SK-N-MC (cell line): ENCODE measurements around the gene TMEM170A.

Experiments
- DNase-seq: peaks from one replicate; pipeline ENCODE4 v3.0.0-alpha.2; 2011; ENCODE audit warnings: low read depth, low spot score
- H3K27ac ChIP-seq: fragments of 200-600 bp; sonication (generic); 2 replicates; pipeline ENCODE4 v1.5.1; 2016; ENCODE audit warnings: mixed run types
- H3K36me3 ChIP-seq: fragments of 200-600 bp; sonication (generic); 2 replicates; pipeline ENCODE4 v1.6.1; 2017; ENCODE audit warnings: antibody characterized with exemption, low read length, mixed read lengths; ENCODE audit not compliant: insufficient read depth
- H3K4me3 ChIP-seq: fragments of 200-600 bp; sonication (generic); 2 replicates; pipeline ENCODE4 v1.5.1; 2016
- H3K9ac ChIP-seq: fragments of 200-600 bp; sonication (generic); 2 replicates; pipeline ENCODE4 v1.8.0; 2017; ENCODE audit warnings: mixed run types, mixed read lengths; ENCODE audit not compliant: insufficient read length
- H3K9me3 ChIP-seq: fragments of 200-600 bp; sonication (generic); 2 replicates; pipeline ENCODE4 v1.6.1; 2017; ENCODE audit warnings: low read depth, mild to moderate bottlenecking, antibody characterized with exemption, low read length, moderate library complexity, mixed read lengths
- EZH2 ChIP-seq: fragments of 200-600 bp; sonication (generic); IDR thresholded peaks from one replicate; pipeline ENCODE4 v1.6.1; 2017; ENCODE audit warnings: antibody characterized with exemption
- FOXP2 ChIP-seq: optimal IDR thresholded peaks from 2 replicates; pipeline ENCODE3; 2011; ENCODE audit warnings: mild to moderate bottlenecking, moderate library complexity; ENCODE audit not compliant: insufficient read depth; ENCODE audit errors: extremely low read length, control extremely low read depth
- POLR2AphosphoS5 ChIP-seq: IDR thresholded peaks from 2 replicates; pipeline ENCODE4 v1.6.1; 2012; ENCODE audit warnings: mild to moderate bottlenecking, low read depth, low read length, borderline replicate concordance

TMEM170A gene

GRCh38 chr16:75423723-75424104, 40.8 kb downstream of the TMEM170A start:
- TF ChIP-seq EZH2 (no peak), POLR2AphosphoS5 (no peak), FOXP2 (no peak)
- no peaks in the 10 kb centered on the region for H3K9me3 ChIP-seq
- H3K4me3 ChIP-seq: no peak overlapping the region
- no peak overlapping the region for H3K27ac ChIP-seq
- DNase-seq: no peak
- H3K9ac ChIP-seq: no peak overlapping the region
- H3K36me3 ChIP-seq: no peaks in the 10 kb centered on the region; the same call in 1 of the 2 replicates

DNA sequence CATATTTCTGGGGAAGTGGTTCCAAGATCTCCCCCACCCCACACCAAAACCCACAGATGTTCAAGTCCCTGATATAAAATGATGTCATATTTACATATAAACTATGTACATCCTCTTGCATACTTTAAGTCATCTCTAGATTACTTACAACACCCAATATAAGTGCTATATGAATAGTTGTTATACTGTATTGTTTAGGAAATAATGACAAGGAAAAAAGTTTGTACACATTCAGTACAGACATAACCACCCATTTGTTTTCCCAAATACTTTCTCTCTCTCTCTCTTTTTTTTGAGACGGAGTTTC, 42.7 kb downstream of the TMEM170A start:
- Histone ChIP-seq H3K9me3 (no peaks in the 10 kb centered on the region), H3K36me3 (no peaks in the 10 kb centered on the region), H3K27ac (peak overlapping the region; percentile 91), H3K9ac (peak overlapping the region; percentile 45), H3K4me3 (peak overlapping the region; percentile 63; the same call in 1 of the 2 replicates)
- TF ChIP-seq FOXP2: no peak
- no peak for TF ChIP-seq EZH2
- no peak for TF ChIP-seq POLR2AphosphoS5
- DNase-seq: no peak

GRCh38 chr16:75420987-75421819, 43.3 kb downstream of the TMEM170A start:
- Histone ChIP-seq H3K27ac (peak overlapping the region; percentile 91), H3K9me3 (no peaks in the 10 kb centered on the region), H3K4me3 (peak overlapping the region; percentile 63), H3K9ac (peak overlapping the region; percentile 45), H3K36me3 (no peaks in the 10 kb centered on the region)
- no peak for DNase-seq
- TF ChIP-seq EZH2 (no peak), POLR2AphosphoS5 (peak; percentile 28; the same call in 1 of the 2 replicates)

DNA sequence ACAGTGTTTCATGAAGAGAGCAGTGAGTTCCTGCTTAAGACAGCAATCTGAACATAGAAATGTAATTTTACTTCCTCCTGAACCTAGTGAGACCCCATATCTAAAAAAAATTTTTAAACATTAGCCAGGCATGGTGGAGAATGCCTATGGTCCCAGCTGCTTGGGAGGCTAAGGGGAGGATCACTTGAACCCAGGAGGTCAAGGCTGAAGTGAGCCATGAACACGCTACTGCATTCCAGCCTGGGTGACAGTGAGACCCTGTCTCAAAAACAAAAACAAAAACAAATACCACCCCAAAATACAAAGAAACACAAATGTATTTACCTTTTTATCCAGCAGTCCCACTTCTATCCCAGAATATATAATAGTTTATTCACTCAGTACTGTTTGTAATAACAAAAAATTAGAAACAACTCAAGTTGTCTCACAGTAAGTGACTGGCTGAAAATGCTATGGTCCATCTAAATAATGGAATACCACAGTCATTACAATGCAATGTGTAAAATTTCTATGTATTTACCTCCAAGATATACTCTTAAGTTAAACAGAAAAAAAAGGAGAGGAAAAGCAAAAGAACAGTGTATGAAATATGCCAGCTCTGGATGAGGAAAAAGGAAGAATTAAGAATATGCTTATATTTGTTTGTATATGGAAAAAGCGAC, 47.5 kb downstream of the TMEM170A start:
- TF ChIP-seq POLR2AphosphoS5 (no peak), EZH2 (no peak), FOXP2 (no peak)
- no peak overlapping the region for H3K9ac ChIP-seq
- peaks cover 7% of the 10 kb centered on the region; the same call in 1 of the 2 replicates for H3K36me3 ChIP-seq
- H3K9me3 ChIP-seq: no peaks in the 10 kb centered on the region
- no peak for DNase-seq
- no peak overlapping the region for H3K27ac ChIP-seq
- no peak overlapping the region for H3K4me3 ChIP-seq

DNA sequence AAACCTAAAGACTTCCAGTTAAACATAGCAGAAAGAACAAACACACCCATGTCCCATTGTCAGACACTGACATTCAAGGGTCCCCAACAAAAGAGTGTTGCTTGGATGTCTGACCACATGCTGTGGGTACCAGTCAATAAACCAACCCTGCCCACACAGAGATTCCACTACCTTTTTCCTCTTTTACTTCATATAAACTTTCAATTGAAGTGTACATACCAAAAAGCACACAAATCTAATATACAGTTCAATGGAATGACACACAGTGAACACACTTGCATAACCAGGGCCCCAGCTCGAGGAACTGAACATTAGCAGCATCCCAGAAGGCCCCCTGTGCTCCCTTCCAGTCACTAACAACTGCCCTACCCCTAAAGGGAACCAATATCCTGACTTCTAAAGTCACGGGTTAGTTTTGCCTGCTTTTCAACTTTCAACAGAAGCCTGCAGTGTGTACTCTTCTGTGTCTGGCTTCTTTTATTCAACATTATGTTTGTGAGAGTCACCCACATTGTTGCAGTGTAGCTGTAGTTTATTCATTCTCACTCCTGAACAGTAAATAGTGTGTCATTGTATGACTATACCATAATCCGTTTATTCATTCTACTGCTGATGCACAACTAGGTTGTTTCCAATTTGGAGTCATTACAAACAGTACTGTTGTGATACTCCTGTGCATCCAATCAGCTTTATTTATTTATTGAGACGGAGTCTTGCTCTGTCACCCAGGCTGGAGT, 49.2 kb downstream of the TMEM170A start:
- H3K4me3 ChIP-seq: no peak overlapping the region
- no peak for TF ChIP-seq FOXP2
- no peak for TF ChIP-seq EZH2
- TF ChIP-seq POLR2AphosphoS5: no peak

DNA sequence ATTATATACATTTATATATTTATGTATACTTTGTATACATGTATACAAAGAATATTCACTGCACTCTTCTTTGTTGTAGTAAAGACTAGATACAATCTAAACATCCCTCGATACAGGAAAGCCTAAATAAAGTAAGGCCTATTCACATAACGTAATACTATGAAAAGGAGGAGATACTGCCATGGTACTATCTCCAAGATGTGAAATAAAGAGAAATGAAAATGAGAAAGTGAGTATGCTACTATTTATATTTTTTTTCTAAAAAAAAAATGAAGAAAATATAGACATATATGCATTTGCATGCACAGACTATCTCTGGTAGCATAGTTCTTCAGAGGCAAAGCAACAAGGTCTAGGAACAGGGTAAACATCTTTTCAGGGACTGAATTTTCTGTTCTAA, 50.5 kb downstream of the TMEM170A start:
- Histone ChIP-seq H3K9ac (no peak overlapping the region), H3K4me3 (no peak overlapping the region), H3K9me3 (no peaks in the 10 kb centered on the region), H3K36me3 (peaks cover 8% of the 10 kb centered on the region; the same call in 1 of the 2 replicates), H3K27ac (no peak overlapping the region)
- TF ChIP-seq POLR2AphosphoS5 (no peak), EZH2 (no peak), FOXP2 (no peak)
- DNase-seq: no peak

More for the DNA sequence above, 49.2 kb downstream of the TMEM170A start:
- DNase-seq: no peak
- H3K27ac ChIP-seq: no peak overlapping the region
- no peaks in the 10 kb centered on the region for H3K9me3 ChIP-seq
- H3K9ac ChIP-seq: no peak overlapping the region
- peaks cover 8% of the 10 kb centered on the region; the same call in 1 of the 2 replicates for H3K36me3 ChIP-seq

DNA sequence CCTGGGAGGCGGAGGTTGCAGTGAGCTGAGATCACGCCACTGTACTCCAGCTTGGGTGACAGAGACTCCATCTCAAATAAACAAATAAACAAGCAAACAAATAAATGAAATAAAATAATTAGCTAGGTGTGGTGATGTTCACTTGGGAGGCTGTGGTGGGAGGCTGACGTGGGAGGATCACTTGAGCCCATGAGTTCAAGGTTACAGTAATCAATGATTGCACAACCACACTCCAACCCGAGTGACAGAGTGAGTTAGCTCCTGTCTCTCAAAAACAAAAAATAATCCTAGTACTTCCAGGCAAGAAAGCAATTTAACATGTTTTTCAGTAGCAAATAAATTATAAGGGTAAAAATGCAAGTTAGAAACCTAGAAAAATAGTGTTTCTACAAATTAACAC, 57.5 kb downstream of the TMEM170A start:
- Histone ChIP-seq H3K27ac (no peak overlapping the region), H3K9me3 (no peaks in the 10 kb centered on the region), H3K4me3 (no peak overlapping the region), H3K9ac (no peak overlapping the region), H3K36me3 (peaks cover 4% of the 10 kb centered on the region; the same call in 1 of the 2 replicates)
- DNase-seq: no peak
- TF ChIP-seq EZH2 (no peak), POLR2AphosphoS5 (no peak), FOXP2 (no peak)

DNA sequence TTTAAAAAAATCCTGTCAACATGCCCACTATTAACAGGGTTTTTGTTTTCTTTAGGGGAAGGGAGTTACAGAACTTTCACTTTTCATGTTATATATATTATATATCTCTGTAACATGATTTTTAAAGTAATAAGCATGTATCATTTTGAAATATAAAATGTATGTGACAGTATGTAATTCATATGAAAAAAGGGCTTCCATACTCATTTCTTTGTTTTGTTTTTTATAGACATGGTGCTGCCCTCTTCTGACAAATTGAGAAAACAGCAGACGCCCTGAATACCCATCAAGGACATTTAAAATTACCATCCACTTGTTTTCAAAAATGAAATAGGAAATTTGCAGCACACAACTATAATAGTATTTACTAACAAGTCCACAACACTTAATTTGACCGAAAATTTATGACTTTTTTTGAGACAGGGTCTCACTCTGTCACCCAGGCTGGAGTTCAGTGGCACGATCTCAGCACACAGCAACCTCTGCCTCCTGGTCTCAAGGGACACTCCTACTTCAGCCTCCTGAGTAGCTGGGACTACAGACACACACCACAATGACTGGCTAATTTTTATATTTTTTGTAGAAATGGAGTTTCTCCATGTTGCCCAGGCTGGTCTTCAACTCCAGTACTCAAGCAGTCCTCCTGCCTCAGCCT, 61.5 kb downstream of the TMEM170A start:
- 0 out of 2 replicates have a peak, but pooled peaks cover 3% of the 10 kb centered on the region for H3K36me3 ChIP-seq
- no peaks in the 10 kb centered on the region for H3K9me3 ChIP-seq
- no peak overlapping the region for H3K27ac ChIP-seq
- no peak overlapping the region for H3K9ac ChIP-seq
- H3K4me3 ChIP-seq: no peak overlapping the region
- DNase-seq: no peak
- no peak for TF ChIP-seq EZH2
